Germinal center (tissue), 1 donor: ENCODE data around the gene CCDC92B.
"Not testable (repeated sequence)": the region's sequence is repeated elsewhere in the genome, so short reads cannot be mapped to it uniquely, and the experiment has no call there.

Experiments
- DNase-seq: peaks from one replicate; pipeline ENCODE4 v3.0.0; 2012; ENCODE audit warnings: mixed read lengths, low spot score

Gene CCDC92B

GRCh38 chr17:2689411-2690164 lies 59.9 kb downstream of the CCDC92B start:
- no peak for DNase-seq

GRCh38 chr17:2688351-2689342 lies 60.8 kb downstream of the CCDC92B start:
- no peak for DNase-seq

- no peak for DNase-seq
Observed at GRCh38 chr17:2687074-2687418, 62.4 kb downstream of the CCDC92B start.

GRCh38 chr17:2685696-2686095 lies 63.8 kb downstream of the CCDC92B start:
- DNase-seq: no peak

GRCh38 chr17:2684549-2684948 lies 64.9 kb downstream of the CCDC92B start:
- DNase-seq: no peak

GRCh38 chr17:2683912-2684311 lies 65.5 kb downstream of the CCDC92B start:
- DNase-seq: no peak

GRCh38 chr17:2682176-2682938 lies 67.1 kb downstream of the CCDC92B start:
- no peak for DNase-seq

- no peak for DNase-seq
Observed at GRCh38 chr17:2681650-2682049, 67.8 kb downstream of the CCDC92B start.

GRCh38 chr17:2680961-2681360 lies 68.5 kb downstream of the CCDC92B start:
- DNase-seq: no peak

GRCh38 chr17:2679247-2679646 lies 70.2 kb downstream of the CCDC92B start:
- not testable (repeated sequence) for DNase-seq
